Kidney epithelial cell (primary cell): Measurements from ENCODE around the gene TMEM63A. TPM values are rescaled to one million over a fixed set of nuclear protein-coding genes. Genes with fewer than 3 reads are reported as not detected.

ENCODE experiments used
- DNase-seq: peaks from one replicate; pipeline ENCODE4 v3.0.0-alpha.2; 2010; ENCODE audit warnings: low read depth
- H3K27me3 ChIP-seq: 2 replicates; pipeline ENCODE4 v1.6.0; 2011; ENCODE audit warnings: low read length; ENCODE audit not compliant: control insufficient read depth, insufficient read depth
- H3K36me3 ChIP-seq: 2 replicates; pipeline ENCODE4 v1.5.1; 2011; ENCODE audit warnings: low read length; ENCODE audit not compliant: control insufficient read depth, insufficient read depth
- H3K4me3 ChIP-seq: 2 replicates; pipeline ENCODE4 v1.5.1; 2011; ENCODE audit warnings: low read depth, mild to moderate bottlenecking, control low read depth, low read length
- total RNA-seq: library from RNA; depleted of rRNA; stranded (reverse); fragments of >200 nt; gene quantifications from 2 replicates; pipeline ENCODE4 v1.2.3, GENCODE V29; 2015
- TF ChIP-seq, protein P1 (sequence below): IDR thresholded peaks from 2 replicates; pipeline ENCODE4 v1.5.1; 2011; ENCODE audit warnings: mild to moderate bottlenecking, moderate library complexity, low read length, control low read depth, inconsistent platforms; ENCODE audit not compliant: insufficient read depth, poor library complexity, severe bottlenecking

Gene TMEM63A
- total RNA-seq, 1 donor from 2014 or later: 17.5 TPM

DNA sequence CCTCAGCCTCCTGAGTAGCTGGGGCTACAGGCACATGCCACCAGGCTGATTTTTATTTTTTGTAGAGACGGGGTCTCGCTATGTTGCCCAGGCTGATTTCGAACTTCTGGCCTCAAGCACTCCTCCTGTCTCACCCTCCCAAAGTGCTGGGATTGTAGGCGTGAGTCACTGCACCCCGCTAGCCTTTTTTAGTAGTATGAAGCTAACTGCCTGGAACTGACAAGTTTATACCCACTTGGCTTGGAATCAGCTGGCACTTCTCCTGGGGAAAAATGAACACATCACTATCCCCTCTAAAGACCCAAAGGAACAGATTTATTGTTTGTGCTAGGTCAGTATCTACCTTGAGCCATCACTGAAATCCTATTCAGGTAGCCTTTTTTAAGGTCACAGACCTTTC lies 19.0 kb downstream of the TMEM63A start:
- TF ChIP-seq, protein P1, sequence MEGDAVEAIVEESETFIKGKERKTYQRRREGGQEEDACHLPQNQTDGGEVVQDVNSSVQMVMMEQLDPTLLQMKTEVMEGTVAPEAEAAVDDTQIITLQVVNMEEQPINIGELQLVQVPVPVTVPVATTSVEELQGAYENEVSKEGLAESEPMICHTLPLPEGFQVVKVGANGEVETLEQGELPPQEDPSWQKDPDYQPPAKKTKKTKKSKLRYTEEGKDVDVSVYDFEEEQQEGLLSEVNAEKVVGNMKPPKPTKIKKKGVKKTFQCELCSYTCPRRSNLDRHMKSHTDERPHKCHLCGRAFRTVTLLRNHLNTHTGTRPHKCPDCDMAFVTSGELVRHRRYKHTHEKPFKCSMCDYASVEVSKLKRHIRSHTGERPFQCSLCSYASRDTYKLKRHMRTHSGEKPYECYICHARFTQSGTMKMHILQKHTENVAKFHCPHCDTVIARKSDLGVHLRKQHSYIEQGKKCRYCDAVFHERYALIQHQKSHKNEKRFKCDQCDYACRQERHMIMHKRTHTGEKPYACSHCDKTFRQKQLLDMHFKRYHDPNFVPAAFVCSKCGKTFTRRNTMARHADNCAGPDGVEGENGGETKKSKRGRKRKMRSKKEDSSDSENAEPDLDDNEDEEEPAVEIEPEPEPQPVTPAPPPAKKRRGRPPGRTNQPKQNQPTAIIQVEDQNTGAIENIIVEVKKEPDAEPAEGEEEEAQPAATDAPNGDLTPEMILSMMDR: no peak
- DNase-seq: no peak
- Histone ChIP-seq H3K4me3 (no peak overlapping the region), H3K36me3 (peaks cover 3% of the 10 kb centered on the region), H3K27me3 (no peaks in the 10 kb centered on the region)

DNA sequence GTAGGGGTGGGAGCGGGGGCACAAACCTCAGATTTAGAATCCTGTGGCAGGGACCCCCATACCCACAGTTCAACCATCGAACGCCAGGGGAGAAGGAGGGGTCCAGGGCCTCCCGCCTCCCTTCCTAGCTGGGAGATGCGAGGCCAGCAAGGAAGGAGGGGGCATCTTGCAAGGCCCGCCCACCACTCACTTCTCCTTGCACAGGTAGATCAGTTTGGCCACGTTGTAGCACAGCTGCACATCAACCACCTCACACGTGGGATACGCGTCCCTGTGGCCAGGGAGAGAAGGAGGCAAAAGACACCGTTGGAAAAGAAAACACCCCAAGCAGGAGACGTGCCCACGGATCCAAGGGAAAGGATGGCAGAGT lies 19.6 kb downstream of the TMEM63A start:
- TF ChIP-seq, protein P1: no peak
- Histone ChIP-seq H3K27me3 (no peaks in the 10 kb centered on the region), H3K4me3 (no peak overlapping the region), H3K36me3 (peaks cover 3% of the 10 kb centered on the region)
- DNase-seq: no peak

DNA sequence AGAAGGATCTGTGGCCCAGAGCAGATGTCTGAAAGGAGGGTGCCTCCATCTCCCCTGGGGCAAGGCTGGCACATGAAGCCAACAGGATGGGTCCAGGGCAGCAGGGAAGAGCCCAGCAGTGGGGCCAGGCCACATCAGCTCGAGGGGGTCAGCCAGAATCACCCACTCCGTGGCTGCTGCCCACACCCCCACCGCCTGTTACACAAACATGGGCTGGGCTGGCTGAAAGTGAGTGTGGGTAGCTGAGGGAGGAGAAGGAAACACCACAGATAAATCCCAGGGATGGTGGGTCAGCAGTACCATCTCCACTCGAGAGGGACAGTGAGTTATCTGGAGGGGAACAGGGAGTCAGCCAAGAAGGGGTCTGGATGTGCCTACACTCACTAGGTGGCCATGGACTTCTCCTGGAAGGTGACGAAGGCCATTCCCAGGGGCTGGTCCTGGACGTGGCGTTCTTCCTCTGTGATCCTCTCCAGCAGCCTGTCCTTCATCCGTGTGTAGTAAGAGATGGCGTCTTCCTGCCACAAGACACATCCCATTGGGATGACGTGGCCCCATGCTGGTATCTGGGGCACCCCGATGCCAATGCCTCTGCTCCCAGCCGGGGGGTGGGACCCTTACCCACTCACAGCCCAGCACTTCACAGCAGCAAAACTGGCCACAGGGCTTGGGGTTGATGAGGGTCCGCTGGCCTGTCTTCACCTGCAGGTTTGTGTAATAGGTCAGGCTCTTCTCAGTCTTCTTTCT lies 20.2 kb downstream of the TMEM63A start:
- H3K4me3 ChIP-seq: no peak overlapping the region
- H3K27me3 ChIP-seq: no peaks in the 10 kb centered on the region
- TF ChIP-seq, protein P1: no peak
- no peak for DNase-seq
- H3K36me3 ChIP-seq: peaks cover 3% of the 10 kb centered on the region

DNA sequence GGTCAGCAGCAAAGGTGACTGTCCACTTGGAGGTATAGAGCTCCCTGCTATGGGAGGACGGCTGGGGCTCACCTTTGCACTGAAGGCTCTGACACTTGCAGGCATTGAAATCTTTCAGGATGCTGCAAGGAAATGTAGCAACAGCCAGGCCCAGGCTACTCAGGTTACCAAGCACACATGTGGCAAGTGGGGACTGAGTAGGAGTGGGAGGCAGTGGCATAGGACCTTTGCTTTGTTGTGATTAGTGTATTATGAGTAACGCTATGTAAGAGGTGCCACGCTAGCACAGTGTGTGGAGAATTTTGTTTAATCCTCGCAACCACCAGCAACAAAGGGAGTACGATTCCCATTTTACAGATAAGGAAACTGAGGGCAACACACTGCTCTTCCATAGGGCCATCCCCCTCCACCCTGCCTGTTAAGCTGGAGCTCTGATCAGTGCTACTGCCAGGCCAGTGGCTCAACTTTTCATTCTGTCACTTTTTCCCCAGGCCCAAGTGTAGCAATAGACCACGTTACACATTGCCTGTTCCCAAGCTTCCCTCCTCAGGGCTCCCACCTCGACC lies 21.2 kb downstream of the TMEM63A start:
- TF ChIP-seq, protein P1: no peak
- Histone ChIP-seq H3K36me3 (peaks cover 2% of the 10 kb centered on the region), H3K27me3 (no peaks in the 10 kb centered on the region), H3K4me3 (no peak overlapping the region)
- no peak for DNase-seq

DNA sequence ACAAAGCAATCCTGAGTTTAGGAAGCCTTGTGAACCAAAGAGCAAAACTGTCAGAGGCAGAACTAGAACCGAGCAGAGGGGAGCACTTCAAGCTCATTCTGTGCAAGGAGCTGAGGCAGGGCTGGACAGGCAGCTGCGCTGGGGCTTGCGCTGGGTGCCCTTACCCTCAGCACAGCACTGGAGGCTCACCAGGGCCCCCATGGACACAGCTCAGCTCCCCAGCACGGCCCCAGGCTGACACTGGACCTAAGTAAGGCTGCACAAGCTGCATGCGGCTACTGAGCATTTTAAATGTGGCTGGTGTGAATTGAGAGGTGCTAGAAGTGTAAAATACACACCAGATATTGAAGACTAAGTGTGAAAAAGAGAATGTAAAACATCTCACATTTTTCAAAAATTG lies 22.1 kb downstream of the TMEM63A start:
- no peak overlapping the region for H3K4me3 ChIP-seq
- TF ChIP-seq, protein P1: no peak

DNA sequence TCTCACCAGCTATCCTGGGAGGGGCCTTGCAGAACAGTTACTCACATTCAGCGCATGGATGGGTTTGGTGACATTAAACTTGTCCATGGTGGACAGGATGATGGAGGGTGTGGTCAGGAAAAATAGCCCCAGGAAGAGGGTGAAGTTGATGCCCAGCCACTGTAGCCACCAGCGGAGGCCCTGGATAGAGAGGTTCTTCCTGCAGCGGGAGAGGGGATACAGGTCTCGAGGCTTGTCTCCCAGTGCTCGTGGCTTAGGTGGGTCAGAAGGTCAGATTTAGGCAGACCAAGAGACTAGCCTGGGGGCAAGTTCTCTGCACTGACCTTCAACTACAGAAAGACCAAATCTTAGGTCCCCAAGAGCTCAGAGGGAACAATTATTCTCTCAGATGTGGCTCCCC lies 23.0 kb downstream of the TMEM63A start:
- no peak overlapping the region for H3K4me3 ChIP-seq
- no peaks in the 10 kb centered on the region for H3K27me3 ChIP-seq
- TF ChIP-seq, protein P1: no peak
- H3K36me3 ChIP-seq: peaks cover 2% of the 10 kb centered on the region
- no peak for DNase-seq

More for the DNA sequence above, 22.1 kb downstream of the TMEM63A start:
- DNase-seq: no peak
- no peaks in the 10 kb centered on the region for H3K27me3 ChIP-seq
- H3K36me3 ChIP-seq: peaks cover 2% of the 10 kb centered on the region
